HG02588 (cell line): ENCODE data around the gene PCSK2.

ENCODE experiments used
- ATAC-seq: cut with Tn5 transposase; IDR thresholded peaks from one replicate; pipeline ENCODE4 v1.9.1; 2021; ENCODE audit warnings: mild to moderate bottlenecking, moderate library complexity; ENCODE audit not compliant: unreplicated experiment

Gene PCSK2

GRCh38 chr20:17391127-17391771 is 164.4 kb downstream of the PCSK2 start:
- no peak for ATAC-seq

- ATAC-seq = no peak
Measured at GRCh38 chr20:17394411-17394810, 167.6 kb downstream of the PCSK2 start.

GRCh38 chr20:17395729-17396128 is 168.9 kb downstream of the PCSK2 start:
- no peak for ATAC-seq

GRCh38 chr20:17399303-17399985 is 172.6 kb downstream of the PCSK2 start:
- ATAC-seq = no peak

GRCh38 chr20:17403461-17403860 is 176.6 kb downstream of the PCSK2 start:
- no peak for ATAC-seq

- ATAC-seq = no peak
Measured at GRCh38 chr20:17406051-17406590, 179.3 kb downstream of the PCSK2 start.

- no peak for ATAC-seq
Measured at GRCh38 chr20:17407550-17407949, 180.7 kb downstream of the PCSK2 start.

- ATAC-seq = no peak
Measured at GRCh38 chr20:17417225-17417624, 190.4 kb downstream of the PCSK2 start.

- ATAC-seq = no peak
Measured at GRCh38 chr20:17418737-17419136, 191.9 kb downstream of the PCSK2 start.

- no peak for ATAC-seq
Measured at GRCh38 chr20:17419479-17420041, 192.7 kb downstream of the PCSK2 start.

GRCh38 chr20:17421493-17421892 is 194.7 kb downstream of the PCSK2 start:
- ATAC-seq = no peak

- ATAC-seq = no peak
Measured at GRCh38 chr20:17423782-17424181, 196.9 kb downstream of the PCSK2 start.

GRCh38 chr20:17427638-17428037 is 200.8 kb downstream of the PCSK2 start:
- ATAC-seq = no peak

GRCh38 chr20:17430125-17430950 is 203.5 kb downstream of the PCSK2 start:
- ATAC-seq = no peak

- no peak for ATAC-seq
Measured at GRCh38 chr20:17431621-17432364, 205.0 kb downstream of the PCSK2 start.

GRCh38 chr20:17436664-17437063 is 209.8 kb downstream of the PCSK2 start:
- no peak for ATAC-seq

- ATAC-seq = no peak
Measured at GRCh38 chr20:17437251-17437650, 210.4 kb downstream of the PCSK2 start.

- ATAC-seq = no peak
Measured at GRCh38 chr20:17438436-17439039, 211.7 kb downstream of the PCSK2 start.

- ATAC-seq = no peak
Measured at GRCh38 chr20:17439616-17440296, 212.9 kb downstream of the PCSK2 start.

GRCh38 chr20:17441745-17442144 is 214.9 kb downstream of the PCSK2 start:
- ATAC-seq = no peak
